Activated naive CD8-positive, alpha-beta T cell treated with anti-CD3 and anti-CD28 coated beads, Interleukin-2, amount 50 U/mL, for 16 hours (primary cell): Measurements from ENCODE around the gene HK1.
"Not testable (repeated sequence)": the region's sequence is repeated elsewhere in the genome, so short reads cannot be mapped to it uniquely, and the experiment has no call there.

Experiments used
- DNase-seq: peaks from one replicate; pipeline ENCODE4 v3.0.0-alpha.2; 2020; ENCODE audit warnings: low read depth, low spot score

HK1 gene

GRCh38 chr10:69254877-69255276 is 23.4 kb upstream of the HK1 start:
- no peak for DNase-seq

- no peak for DNase-seq
Observed at GRCh38 chr10:69259547-69260243, 18.6 kb upstream of the HK1 start.

GRCh38 chr10:69261184-69261583 is 17.1 kb upstream of the HK1 start:
- no peak for DNase-seq

GRCh38 chr10:69262292-69262751 is 16.0 kb upstream of the HK1 start:
- no peak for DNase-seq

- DNase-seq: no peak
Observed at GRCh38 chr10:69265521-69265920, 12.8 kb upstream of the HK1 start.

- DNase-seq: no peak
Observed at GRCh38 chr10:69268761-69269416, 9.4 kb upstream of the HK1 start.

GRCh38 chr10:69269761-69270160 is 8.5 kb upstream of the HK1 start:
- DNase-seq: no peak

- no peak for DNase-seq
Observed at GRCh38 chr10:69270990-69271389, 7.3 kb upstream of the HK1 start.

- DNase-seq: no peak
Observed at GRCh38 chr10:69272624-69273023, 5.7 kb upstream of the HK1 start.

- DNase-seq: no peak
Observed at GRCh38 chr10:69275444-69275843, 2.9 kb upstream of the HK1 start.

GRCh38 chr10:69276503-69276902 is 1.8 kb upstream of the HK1 start:
- DNase-seq: no peak

- no peak for DNase-seq
Observed at GRCh38 chr10:69279110-69279509, 814 bp downstream of the HK1 start.

- no peak for DNase-seq
Observed at GRCh38 chr10:69281507-69282413, 3.5 kb downstream of the HK1 start.

- not testable (repeated sequence) for DNase-seq
Observed at GRCh38 chr10:69284402-69284801, 6.1 kb downstream of the HK1 start.

GRCh38 chr10:69285699-69286098 is 7.4 kb downstream of the HK1 start:
- no peak for DNase-seq

- DNase-seq: no peak
Observed at GRCh38 chr10:69287181-69287580, 8.9 kb downstream of the HK1 start.

- no peak for DNase-seq
Observed at GRCh38 chr10:69290993-69291392, 12.7 kb downstream of the HK1 start.

GRCh38 chr10:69292459-69292858 is 14.2 kb downstream of the HK1 start:
- no peak for DNase-seq

GRCh38 chr10:69295027-69295636 is 16.8 kb downstream of the HK1 start:
- DNase-seq: no peak

- no peak for DNase-seq
Observed at GRCh38 chr10:69303632-69304051, 25.3 kb downstream of the HK1 start.

GRCh38 chr10:69306421-69306820 is 28.1 kb downstream of the HK1 start:
- DNase-seq: no peak

- no peak for DNase-seq
Observed at GRCh38 chr10:69307434-69307833, 29.1 kb downstream of the HK1 start.
